ENCODE results near the gene ERCC2.
"Not testable (repeated sequence)": the region's sequence is repeated elsewhere in the genome, so short reads cannot be mapped to it uniquely, and the experiment has no call there.

Gene ERCC2

DNA sequence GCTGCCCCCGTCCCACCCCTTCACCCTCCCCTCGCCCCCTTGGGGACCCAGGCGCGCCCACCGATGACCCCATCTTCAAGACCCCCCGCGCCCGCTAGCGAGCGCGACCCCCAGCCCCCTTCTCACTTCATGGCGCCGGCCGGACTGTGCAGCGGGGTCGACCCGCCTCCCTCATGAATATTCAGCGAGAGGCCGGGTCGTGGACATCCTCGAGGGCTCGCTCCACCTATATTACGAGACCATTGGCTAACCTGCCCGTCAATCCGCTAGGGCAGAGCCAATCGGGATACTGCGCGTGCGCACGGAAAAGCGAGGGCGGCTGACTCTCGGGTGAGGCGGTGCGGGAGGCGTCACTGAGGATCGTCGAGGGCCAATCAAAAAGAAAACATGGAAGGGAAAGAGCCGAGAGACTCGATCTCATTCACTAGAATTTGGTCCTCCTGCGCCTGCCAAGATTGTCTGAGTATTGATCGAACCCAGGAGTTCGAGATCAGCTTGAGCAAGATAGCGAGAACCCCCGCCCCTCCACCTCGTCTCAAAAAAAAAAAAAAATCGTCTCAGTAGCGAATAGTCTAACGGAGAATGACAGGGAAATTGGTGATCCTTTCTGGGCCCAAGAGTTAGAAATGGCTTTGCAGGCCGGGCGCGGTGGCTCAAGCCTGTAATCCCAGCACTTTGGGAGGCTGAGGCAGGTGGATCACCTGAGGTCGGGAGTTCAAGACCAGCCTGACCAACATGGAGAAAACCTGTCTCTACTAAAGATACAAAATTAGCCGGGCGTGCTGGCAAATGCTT lies at the start of gene ERCC2:
ERCC2 (minus strand) TSS at position 164 of the 795 bp plus-strand sequence; CDS start at position 131, 33 bp downstream.
- WGBS (ENCODE audit: insufficient coverage, insufficient read length), result no CpG with 5 or more reads among the region's 55 CpGs
- H3K4me1 ChIP-seq (ENCODE audit: control insufficient read depth, insufficient read depth, low read length), result peaks cover 4% of the 10 kb centered on the region
- no peak within 1 kb of the TSS for H3K27ac ChIP-seq (ENCODE audit: low read length)

DNA sequence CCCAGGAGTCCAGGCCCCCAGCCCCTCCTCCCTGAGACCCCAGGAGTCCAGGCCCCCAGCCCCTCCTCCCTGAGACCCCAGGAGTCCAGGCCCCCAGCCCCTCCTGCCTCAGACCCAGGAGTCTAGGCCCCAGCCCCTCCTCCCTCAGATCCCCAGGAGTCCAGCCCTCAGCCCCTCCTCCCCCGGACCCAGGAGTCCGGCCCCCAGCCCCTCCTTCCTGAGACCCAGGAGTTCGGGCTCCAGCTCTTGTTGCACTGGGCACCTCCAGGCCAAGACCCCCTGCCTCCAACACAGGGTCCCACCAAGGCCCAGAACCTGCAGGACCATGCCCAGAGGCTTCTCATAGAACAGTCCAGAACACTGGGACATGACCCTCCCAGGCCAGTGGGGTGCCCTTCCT lies 49.5 kb upstream of the ERCC2 start:
- no peak overlapping the region for H3K27ac ChIP-seq (ENCODE audit: low read length)
- H3K9me3 ChIP-seq (ENCODE audit: control insufficient read depth, insufficient read depth, low read length), result no peaks in the 10 kb centered on the region
- H3K4me3 ChIP-seq (ENCODE audit: low read length), result no peak overlapping the region
- H3K4me1 ChIP-seq (ENCODE audit: control insufficient read depth, insufficient read depth, low read length), result no peaks in the 10 kb centered on the region
- no peak for DNase-seq (ENCODE audit: low read depth, low spot score)
- peaks cover 13% of the 10 kb centered on the region for H3K36me3 ChIP-seq (ENCODE audit: control insufficient read depth, insufficient read depth, low read length)
- no peaks in the 10 kb centered on the region for H3K27me3 ChIP-seq (ENCODE audit: control insufficient read depth, insufficient read depth, low read length)
- no CpG with 5 or more reads among the region's 3 CpGs for WGBS (ENCODE audit: insufficient coverage, insufficient read length)

More for the DNA sequence above, at the start of gene ERCC2:
- DNase-seq (ENCODE audit: low read depth, low spot score), result peak; percentile 98
- Histone ChIP-seq H3K27me3 (ENCODE audit: control insufficient read depth, insufficient read depth, low read length) (no peaks in the 10 kb centered on the region), H3K9me3 (ENCODE audit: control insufficient read depth, insufficient read depth, low read length) (no peaks in the 10 kb centered on the region; the same call in 1 of the 2 replicates), H3K4me3 (ENCODE audit: low read length) (peak within 1 kb of the TSS; percentile 94), H3K36me3 (ENCODE audit: control insufficient read depth, insufficient read depth, low read length) (no peaks in the 10 kb centered on the region; the same call in 1 of the 2 replicates)

DNA sequence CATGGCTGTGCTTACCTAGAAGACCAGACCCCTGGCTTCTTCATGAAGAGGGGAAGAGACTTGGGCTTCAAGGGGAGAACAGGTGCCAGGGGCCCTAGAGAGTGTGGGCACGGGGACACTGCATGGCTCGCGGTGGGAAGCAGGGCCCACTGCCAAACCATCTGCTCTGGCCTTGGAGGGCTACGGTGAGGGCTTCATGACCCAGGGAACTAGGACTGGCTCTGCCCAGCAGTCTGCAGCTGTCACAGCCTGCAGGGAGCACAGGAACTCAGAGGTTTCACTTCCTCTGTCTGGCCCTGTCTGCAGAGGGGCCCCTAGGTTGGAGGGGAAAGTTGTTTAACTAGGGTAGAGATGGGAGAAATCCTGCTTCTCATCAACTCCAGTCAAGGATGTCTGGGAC lies 49.0 kb upstream of the ERCC2 start:
- H3K36me3 ChIP-seq (ENCODE audit: control insufficient read depth, insufficient read depth, low read length), result peaks cover 17% of the 10 kb centered on the region
- no CpG with 5 or more reads among the region's 4 CpGs for WGBS (ENCODE audit: insufficient coverage, insufficient read length)
- DNase-seq (ENCODE audit: low read depth, low spot score), result no peak
- no peak overlapping the region for H3K4me3 ChIP-seq (ENCODE audit: low read length)
- no peaks in the 10 kb centered on the region for H3K27me3 ChIP-seq (ENCODE audit: control insufficient read depth, insufficient read depth, low read length)
- no peak overlapping the region for H3K27ac ChIP-seq (ENCODE audit: low read length)
- no peaks in the 10 kb centered on the region for H3K4me1 ChIP-seq (ENCODE audit: control insufficient read depth, insufficient read depth, low read length)
- no peaks in the 10 kb centered on the region for H3K9me3 ChIP-seq (ENCODE audit: control insufficient read depth, insufficient read depth, low read length)

GRCh38 chr19:45418802-45419201 lies 48.4 kb upstream of the ERCC2 start:
- Histone ChIP-seq H3K9me3 (ENCODE audit: control insufficient read depth, insufficient read depth, low read length) (no peaks in the 10 kb centered on the region), H3K27me3 (ENCODE audit: control insufficient read depth, insufficient read depth, low read length) (no peaks in the 10 kb centered on the region), H3K4me3 (ENCODE audit: low read length) (no peak overlapping the region), H3K27ac (ENCODE audit: low read length) (no peak overlapping the region), H3K36me3 (ENCODE audit: control insufficient read depth, insufficient read depth, low read length) (peaks cover 20% of the 10 kb centered on the region), H3K4me1 (ENCODE audit: control insufficient read depth, insufficient read depth, low read length) (no peaks in the 10 kb centered on the region)
- no CpG with 5 or more reads among the region's 9 CpGs for WGBS (ENCODE audit: insufficient coverage, insufficient read length)
- no peak for DNase-seq (ENCODE audit: low read depth, low spot score)

DNA sequence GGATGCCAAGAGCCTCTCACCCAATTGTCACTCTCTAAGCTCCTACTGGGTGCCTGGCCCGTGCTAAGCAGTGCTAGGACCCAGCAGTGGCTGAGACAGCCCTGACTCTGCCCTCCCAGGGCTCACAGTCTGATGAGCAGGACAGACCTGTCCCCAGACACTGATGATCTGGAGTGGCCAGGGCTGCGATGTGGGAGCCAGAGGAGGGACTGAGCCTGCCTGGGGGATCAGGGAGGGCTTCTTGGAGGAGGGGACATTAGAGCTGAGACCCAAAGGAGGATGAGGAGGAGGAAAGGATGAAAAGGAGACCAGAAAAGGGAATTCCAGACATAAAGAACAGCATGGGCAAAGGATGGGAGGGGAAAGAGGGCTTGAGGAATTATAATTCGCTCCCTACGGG lies 46.8 kb upstream of the ERCC2 start:
- H3K4me1 ChIP-seq (ENCODE audit: control insufficient read depth, insufficient read depth, low read length), result no peaks in the 10 kb centered on the region
- peaks cover 22% of the 10 kb centered on the region for H3K36me3 ChIP-seq (ENCODE audit: control insufficient read depth, insufficient read depth, low read length)
- H3K9me3 ChIP-seq (ENCODE audit: control insufficient read depth, insufficient read depth, low read length), result no peaks in the 10 kb centered on the region
- DNase-seq (ENCODE audit: low read depth, low spot score), result no peak
- no peak overlapping the region for H3K4me3 ChIP-seq (ENCODE audit: low read length)
- H3K27ac ChIP-seq (ENCODE audit: low read length), result no peak overlapping the region
- no CpG with 5 or more reads among the region's 4 CpGs for WGBS (ENCODE audit: insufficient coverage, insufficient read length)
- H3K27me3 ChIP-seq (ENCODE audit: control insufficient read depth, insufficient read depth, low read length), result no peaks in the 10 kb centered on the region

DNA sequence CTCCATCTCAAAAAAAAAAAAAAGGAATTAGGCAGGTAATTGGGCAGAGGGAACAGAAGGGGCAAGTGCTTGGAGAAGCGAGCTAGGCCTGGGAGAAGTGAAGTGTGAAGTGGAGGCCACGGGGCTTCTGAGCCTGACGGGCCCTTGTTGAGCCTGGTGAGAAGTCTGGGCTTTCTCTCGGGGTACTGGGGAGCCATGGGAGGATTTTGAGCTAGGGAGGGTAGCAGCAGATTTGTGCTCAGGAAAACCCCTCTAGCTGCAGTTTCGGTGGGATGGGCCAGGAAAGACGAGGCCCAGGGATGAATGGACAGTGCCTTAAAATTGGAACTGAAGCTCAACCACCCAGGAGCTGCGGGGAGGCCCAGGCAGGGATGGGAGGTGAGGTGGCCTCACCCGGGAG lies 44.1 kb upstream of the ERCC2 start:
- H3K36me3 ChIP-seq (ENCODE audit: control insufficient read depth, insufficient read depth, low read length), result peaks cover 18% of the 10 kb centered on the region; the same call in 1 of the 2 replicates
- no CpG with 5 or more reads among the region's 8 CpGs for WGBS (ENCODE audit: insufficient coverage, insufficient read length)

GRCh38 chr19:45413497-45413896 lies 43.1 kb upstream of the ERCC2 start:
- Histone ChIP-seq H3K27ac (ENCODE audit: low read length) (no peak overlapping the region), H3K27me3 (ENCODE audit: control insufficient read depth, insufficient read depth, low read length) (no peaks in the 10 kb centered on the region), H3K9me3 (ENCODE audit: control insufficient read depth, insufficient read depth, low read length) (no peaks in the 10 kb centered on the region), H3K4me1 (ENCODE audit: control insufficient read depth, insufficient read depth, low read length) (no peaks in the 10 kb centered on the region), H3K36me3 (ENCODE audit: control insufficient read depth, insufficient read depth, low read length) (peaks cover 22% of the 10 kb centered on the region), H3K4me3 (ENCODE audit: low read length) (no peak overlapping the region)
- no peak for DNase-seq (ENCODE audit: low read depth, low spot score)
- no CpG with 5 or more reads among the region's 6 CpGs for WGBS (ENCODE audit: insufficient coverage, insufficient read length)

More for the DNA sequence above, 44.1 kb upstream of the ERCC2 start:
- no peak overlapping the region for H3K27ac ChIP-seq (ENCODE audit: low read length)
- H3K4me1 ChIP-seq (ENCODE audit: control insufficient read depth, insufficient read depth, low read length), result no peaks in the 10 kb centered on the region
- H3K9me3 ChIP-seq (ENCODE audit: control insufficient read depth, insufficient read depth, low read length), result no peaks in the 10 kb centered on the region
- no peak overlapping the region for H3K4me3 ChIP-seq (ENCODE audit: low read length)
- no peak for DNase-seq (ENCODE audit: low read depth, low spot score)
- H3K27me3 ChIP-seq (ENCODE audit: control insufficient read depth, insufficient read depth, low read length), result no peaks in the 10 kb centered on the region

- not testable (repeated sequence) for H3K4me3 ChIP-seq (ENCODE audit: low read length); DNase-seq (ENCODE audit: low read depth, low spot score); H3K9me3 ChIP-seq (ENCODE audit: control insufficient read depth, insufficient read depth, low read length); H3K27me3 ChIP-seq (ENCODE audit: control insufficient read depth, insufficient read depth, low read length); H3K27ac ChIP-seq (ENCODE audit: low read length); H3K4me1 ChIP-seq (ENCODE audit: control insufficient read depth, insufficient read depth, low read length)
- WGBS (ENCODE audit: insufficient coverage, insufficient read length), result no CpG with 5 or more reads among the region's 4 CpGs
- H3K36me3 ChIP-seq (ENCODE audit: control insufficient read depth, insufficient read depth, low read length), result peaks cover 16% of the 10 kb centered on the region
Observed at GRCh38 chr19:45410330-45410729, 40.0 kb upstream of the ERCC2 start.

GRCh38 chr19:45409557-45409920 lies 39.2 kb upstream of the ERCC2 start:
- H3K27ac ChIP-seq (ENCODE audit: low read length), result no peak overlapping the region
- WGBS (ENCODE audit: insufficient coverage, insufficient read length), result no CpG with 5 or more reads among the region's 4 CpGs
- no peak overlapping the region for H3K4me3 ChIP-seq (ENCODE audit: low read length)
- H3K36me3 ChIP-seq (ENCODE audit: control insufficient read depth, insufficient read depth, low read length), result peaks cover 13% of the 10 kb centered on the region
- no peaks in the 10 kb centered on the region for H3K4me1 ChIP-seq (ENCODE audit: control insufficient read depth, insufficient read depth, low read length)
- no peaks in the 10 kb centered on the region for H3K9me3 ChIP-seq (ENCODE audit: control insufficient read depth, insufficient read depth, low read length)
- H3K27me3 ChIP-seq (ENCODE audit: control insufficient read depth, insufficient read depth, low read length), result no peaks in the 10 kb centered on the region
- no peak for DNase-seq (ENCODE audit: low read depth, low spot score)

DNA sequence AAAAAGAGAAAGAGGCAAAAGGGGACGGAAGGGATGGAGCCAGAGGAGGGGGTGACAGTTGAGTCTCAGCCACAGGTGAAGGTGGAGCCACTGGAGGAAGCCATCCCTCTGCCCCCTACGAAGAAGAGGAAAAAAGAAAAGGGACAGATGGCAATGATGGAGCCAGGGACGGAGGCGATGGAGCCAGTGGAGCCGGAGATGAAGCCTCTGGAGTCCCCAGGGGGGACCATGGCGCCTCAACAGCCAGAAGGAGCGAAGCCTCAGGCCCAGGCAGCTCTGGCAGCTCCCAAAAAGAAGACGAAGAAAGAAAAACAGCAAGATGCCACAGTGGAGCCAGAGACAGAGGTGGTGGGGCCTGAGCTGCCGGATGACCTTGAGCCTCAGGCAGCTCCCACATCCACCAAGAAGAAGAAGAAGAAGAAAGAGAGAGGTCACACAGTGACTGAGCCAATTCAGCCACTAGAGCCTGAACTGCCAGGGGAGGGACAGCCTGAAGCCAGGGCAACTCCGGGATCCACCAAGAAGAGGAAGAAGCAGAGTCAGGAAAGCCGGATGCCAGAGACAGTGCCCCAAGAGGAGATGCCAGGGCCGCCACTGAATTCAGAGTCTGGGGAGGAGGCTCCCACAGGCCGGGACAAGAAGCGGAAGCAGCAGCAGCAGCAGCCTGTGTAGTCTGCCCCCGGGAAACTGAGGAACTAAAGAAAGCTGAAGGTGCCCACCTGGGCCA lies 38.6 kb upstream of the ERCC2 start:
- no CpG with 5 or more reads among the region's 15 CpGs for WGBS (ENCODE audit: insufficient coverage, insufficient read length)
- Histone ChIP-seq H3K36me3 (ENCODE audit: control insufficient read depth, insufficient read depth, low read length) (peaks cover 11% of the 10 kb centered on the region), H3K9me3 (ENCODE audit: control insufficient read depth, insufficient read depth, low read length) (no peaks in the 10 kb centered on the region), H3K27me3 (ENCODE audit: control insufficient read depth, insufficient read depth, low read length) (no peaks in the 10 kb centered on the region), H3K27ac (ENCODE audit: low read length) (no peak overlapping the region), H3K4me3 (ENCODE audit: low read length) (no peak overlapping the region), H3K4me1 (ENCODE audit: control insufficient read depth, insufficient read depth, low read length) (no peaks in the 10 kb centered on the region)
- no peak for DNase-seq (ENCODE audit: low read depth, low spot score)

All from iPS DF 6.9 (cell line).